ENCODE data around the gene PAM.

The PAM gene

DNA sequence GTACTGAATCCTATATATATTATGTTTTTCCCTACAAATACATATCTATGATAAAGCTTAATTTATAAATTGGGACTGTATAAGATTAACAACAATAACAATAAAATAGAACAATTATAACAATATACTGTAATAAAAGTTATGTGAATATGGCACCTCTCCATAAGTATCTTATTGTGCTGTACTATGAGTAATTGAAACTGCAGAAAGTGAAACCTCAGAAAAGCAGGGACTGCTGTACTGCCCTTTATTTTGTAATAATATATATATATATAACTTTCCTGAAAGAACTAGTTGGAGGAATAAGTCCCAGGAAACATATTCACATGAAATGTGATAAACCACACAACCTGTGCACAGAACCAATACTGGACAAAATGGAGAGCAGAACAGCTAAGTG lies 77.3 kb downstream of the PAM start:
- no peaks in the 10 kb centered on the region for H3F3A ChIP-seq (ENCODE audit: insufficient read depth, low read length)
- no peak overlapping the region for H3K27ac ChIP-seq (ENCODE audit: low read length)
- H3K36me3 ChIP-seq (replicated peaks; ENCODE audit: insufficient read depth, low read length), result no peaks in the 10 kb centered on the region
- no peak overlapping the region for H3K9ac ChIP-seq (ENCODE audit: low read length)
- H3K4me2 ChIP-seq (ENCODE audit: low read depth, low read length), result no peak overlapping the region
- H3K4me3 ChIP-seq (ENCODE audit: low read length), result no peak overlapping the region
- H2AFZ ChIP-seq (ENCODE audit: low read length), result no peak overlapping the region
- no peaks in the 10 kb centered on the region for H3K27me3 ChIP-seq (replicated peaks; ENCODE audit: insufficient read depth, low read length)
- no peaks in the 10 kb centered on the region for H3K4me1 ChIP-seq (ENCODE audit: low read length)
- DNase-seq, result no peak
- H4K20me1 ChIP-seq (ENCODE audit: insufficient read depth, low read length), result no peaks in the 10 kb centered on the region
- no peaks in the 10 kb centered on the region for H3K9me3 ChIP-seq (replicated peaks; ENCODE audit: insufficient read depth, low read length)
- no peaks in the 10 kb centered on the region for H3K9me2 ChIP-seq (replicated peaks; ENCODE audit: insufficient read depth, low read length)
- H3K79me2 ChIP-seq (ENCODE audit: low read length), result no peaks in the 10 kb centered on the region
- TF ChIP-seq EZH2 (optimal IDR thresholded peaks at IDR 0.05; ENCODE audit: low read depth, low read length) (no peak), EZH2phosphoT487 (IDR thresholded peaks at IDR 0.05; ENCODE audit: low read length) (no peak)
- TF ChIP-seq, protein P1, sequence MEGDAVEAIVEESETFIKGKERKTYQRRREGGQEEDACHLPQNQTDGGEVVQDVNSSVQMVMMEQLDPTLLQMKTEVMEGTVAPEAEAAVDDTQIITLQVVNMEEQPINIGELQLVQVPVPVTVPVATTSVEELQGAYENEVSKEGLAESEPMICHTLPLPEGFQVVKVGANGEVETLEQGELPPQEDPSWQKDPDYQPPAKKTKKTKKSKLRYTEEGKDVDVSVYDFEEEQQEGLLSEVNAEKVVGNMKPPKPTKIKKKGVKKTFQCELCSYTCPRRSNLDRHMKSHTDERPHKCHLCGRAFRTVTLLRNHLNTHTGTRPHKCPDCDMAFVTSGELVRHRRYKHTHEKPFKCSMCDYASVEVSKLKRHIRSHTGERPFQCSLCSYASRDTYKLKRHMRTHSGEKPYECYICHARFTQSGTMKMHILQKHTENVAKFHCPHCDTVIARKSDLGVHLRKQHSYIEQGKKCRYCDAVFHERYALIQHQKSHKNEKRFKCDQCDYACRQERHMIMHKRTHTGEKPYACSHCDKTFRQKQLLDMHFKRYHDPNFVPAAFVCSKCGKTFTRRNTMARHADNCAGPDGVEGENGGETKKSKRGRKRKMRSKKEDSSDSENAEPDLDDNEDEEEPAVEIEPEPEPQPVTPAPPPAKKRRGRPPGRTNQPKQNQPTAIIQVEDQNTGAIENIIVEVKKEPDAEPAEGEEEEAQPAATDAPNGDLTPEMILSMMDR (IDR thresholded peaks at IDR 0.05; ENCODE audit: low read length), result no peak

DNA sequence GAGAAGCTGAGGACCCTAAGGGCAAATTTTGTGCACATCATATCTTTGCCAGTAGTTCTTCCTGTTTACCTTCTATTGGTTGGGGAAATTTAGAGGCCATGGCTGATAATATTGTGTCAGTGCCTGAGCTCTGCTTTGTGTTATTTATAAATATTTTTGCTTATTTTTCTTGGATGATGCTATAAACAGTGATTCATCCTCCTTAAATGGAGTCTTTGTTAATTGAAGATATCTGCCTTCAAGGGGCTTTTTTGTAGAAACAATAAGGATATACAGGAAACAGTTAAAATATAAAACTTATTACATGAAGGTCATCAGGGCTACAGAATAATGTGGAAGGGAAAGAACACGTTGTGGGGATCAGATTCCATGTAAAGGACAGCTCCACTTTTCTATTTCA lies 78.0 kb downstream of the PAM start:
- no peaks in the 10 kb centered on the region for H3K36me3 ChIP-seq (replicated peaks; ENCODE audit: insufficient read depth, low read length)
- DNase-seq, result no peak
- no peak overlapping the region for H3K4me2 ChIP-seq (ENCODE audit: low read depth, low read length)
- TF ChIP-seq EZH2phosphoT487 (IDR thresholded peaks at IDR 0.05; ENCODE audit: low read length), result no peak
- TF ChIP-seq, protein P1 (IDR thresholded peaks at IDR 0.05; ENCODE audit: low read length), result no peak
- no peak for TF ChIP-seq EZH2 (optimal IDR thresholded peaks at IDR 0.05; ENCODE audit: low read depth, low read length)
- no peak overlapping the region for H2AFZ ChIP-seq (ENCODE audit: low read length)
- no peaks in the 10 kb centered on the region for H4K20me1 ChIP-seq (ENCODE audit: insufficient read depth, low read length)
- H3K4me3 ChIP-seq (ENCODE audit: low read length), result no peak overlapping the region
- H3K4me1 ChIP-seq (ENCODE audit: low read length), result no peaks in the 10 kb centered on the region
- no peaks in the 10 kb centered on the region for H3K79me2 ChIP-seq (ENCODE audit: low read length)
- no peaks in the 10 kb centered on the region for H3K9me3 ChIP-seq (replicated peaks; ENCODE audit: insufficient read depth, low read length)
- H3K27ac ChIP-seq (ENCODE audit: low read length), result no peak overlapping the region
- H3F3A ChIP-seq (ENCODE audit: insufficient read depth, low read length), result no peaks in the 10 kb centered on the region
- H3K9me2 ChIP-seq (replicated peaks; ENCODE audit: insufficient read depth, low read length), result no peaks in the 10 kb centered on the region
- no peaks in the 10 kb centered on the region for H3K27me3 ChIP-seq (replicated peaks; ENCODE audit: insufficient read depth, low read length)
- no peak overlapping the region for H3K9ac ChIP-seq (ENCODE audit: low read length)

DNA sequence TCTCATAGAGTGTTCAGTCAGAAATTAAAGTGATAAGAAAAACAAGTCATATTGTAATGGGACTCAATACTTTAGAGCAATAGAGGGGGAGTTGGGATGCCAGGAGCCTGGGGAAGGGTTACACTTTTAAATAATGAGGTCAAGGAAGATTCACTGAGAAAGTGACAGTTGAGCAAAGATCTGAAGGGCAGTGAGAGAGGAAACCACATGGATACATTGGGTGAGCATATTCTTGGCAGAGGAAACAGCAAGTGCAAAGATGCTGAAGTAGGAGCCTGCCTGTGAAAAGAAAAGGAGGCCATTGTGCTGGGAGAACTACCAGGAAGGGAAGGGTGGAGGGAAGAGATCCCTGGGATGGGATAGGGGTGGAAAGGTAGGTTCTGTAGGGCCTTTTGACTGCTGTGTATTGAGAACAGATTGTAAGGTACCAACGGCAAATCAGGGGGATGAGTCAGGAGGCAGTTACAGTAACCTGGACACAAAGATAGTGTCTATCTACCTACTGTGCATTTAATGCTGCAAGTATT lies 79.4 kb downstream of the PAM start:
- no peaks in the 10 kb centered on the region for H3K9me3 ChIP-seq (replicated peaks; ENCODE audit: insufficient read depth, low read length)
- no peaks in the 10 kb centered on the region for H3K9me2 ChIP-seq (replicated peaks; ENCODE audit: insufficient read depth, low read length)
- H2AFZ ChIP-seq (ENCODE audit: low read length), result no peak overlapping the region
- no peak for TF ChIP-seq EZH2phosphoT487 (IDR thresholded peaks at IDR 0.05; ENCODE audit: low read length)
- no peak for TF ChIP-seq EZH2 (optimal IDR thresholded peaks at IDR 0.05; ENCODE audit: low read depth, low read length)
- TF ChIP-seq, protein P1 (IDR thresholded peaks at IDR 0.05; ENCODE audit: low read length), result no peak
- no peak overlapping the region for H3K27ac ChIP-seq (ENCODE audit: low read length)
- H4K20me1 ChIP-seq (ENCODE audit: insufficient read depth, low read length), result no peaks in the 10 kb centered on the region
- no peak overlapping the region for H3K4me2 ChIP-seq (ENCODE audit: low read depth, low read length)
- H3F3A ChIP-seq (ENCODE audit: insufficient read depth, low read length), result no peaks in the 10 kb centered on the region
- H3K9ac ChIP-seq (ENCODE audit: low read length), result no peak overlapping the region
- DNase-seq, result no peak
- H3K27me3 ChIP-seq (replicated peaks; ENCODE audit: insufficient read depth, low read length), result no peaks in the 10 kb centered on the region
- no peaks in the 10 kb centered on the region for H3K79me2 ChIP-seq (ENCODE audit: low read length)
- no peaks in the 10 kb centered on the region for H3K36me3 ChIP-seq (replicated peaks; ENCODE audit: insufficient read depth, low read length)
- no peak overlapping the region for H3K4me3 ChIP-seq (ENCODE audit: low read length)
- no peaks in the 10 kb centered on the region for H3K4me1 ChIP-seq (ENCODE audit: low read length)

Data from MM.1S (cell line).